HUES6 (cell line): ENCODE data around the gene IBTK.

Experiments used
- H3K27ac ChIP-seq: 2 replicates; pipeline ENCODE4 v1.7.0; 2013; ENCODE audit warnings: low read depth, mild to moderate bottlenecking, low read length, inconsistent platforms
- H3K27me3 ChIP-seq: 2 replicates; pipeline ENCODE4 v1.6.1; 2013; ENCODE audit warnings: low read length; ENCODE audit not compliant: control insufficient read depth, insufficient read depth
- H3K36me3 ChIP-seq: 2 replicates; pipeline ENCODE4 v1.6.1; 2013; ENCODE audit warnings: low read length; ENCODE audit not compliant: control insufficient read depth, insufficient read depth
- H3K4me1 ChIP-seq: 2 replicates; pipeline ENCODE4 v1.6.1; 2013; ENCODE audit warnings: low read length; ENCODE audit not compliant: control insufficient read depth, insufficient read depth
- H3K4me3 ChIP-seq: 2 replicates; pipeline ENCODE4 v1.5.1; 2013; ENCODE audit warnings: low read depth, low read length
- H3K9ac ChIP-seq: one replicate; pipeline ENCODE4 v1.6.1; 2013; ENCODE audit warnings: mild to moderate bottlenecking, low read length
- H3K9me3 ChIP-seq: 2 replicates; pipeline ENCODE4 v1.6.1; 2013; ENCODE audit warnings: low read depth, low read length; ENCODE audit not compliant: control insufficient read depth, insufficient read depth

Gene IBTK

GRCh38 chr6:82245376-82245775, 2.2 kb downstream of the IBTK start:
- no peak overlapping the region for H3K27ac ChIP-seq

GRCh38 chr6:82243884-82244283, 3.7 kb downstream of the IBTK start:
- peaks cover 22% of the 10 kb centered on the region for H3K36me3 ChIP-seq
- peaks cover 2% of the 10 kb centered on the region; the same call in 1 of the 2 replicates for H3K9me3 ChIP-seq
- no peak overlapping the region for H3K27ac ChIP-seq
- H3K4me1 ChIP-seq = peaks cover 9% of the 10 kb centered on the region
- no peak overlapping the region for H3K9ac ChIP-seq
- no peaks in the 10 kb centered on the region for H3K27me3 ChIP-seq
- no peak overlapping the region for H3K4me3 ChIP-seq

More at GRCh38 chr6:82245376-82245775, 2.2 kb downstream of the IBTK start:
- H3K4me3 ChIP-seq = no peak overlapping the region
- no peak overlapping the region for H3K9ac ChIP-seq
- peaks cover 11% of the 10 kb centered on the region for H3K36me3 ChIP-seq
- no peaks in the 10 kb centered on the region for H3K27me3 ChIP-seq
- H3K9me3 ChIP-seq = 0 out of 2 replicates have a peak, but pooled peaks cover 2% of the 10 kb centered on the region
- H3K4me1 ChIP-seq = peaks cover 9% of the 10 kb centered on the region

DNA sequence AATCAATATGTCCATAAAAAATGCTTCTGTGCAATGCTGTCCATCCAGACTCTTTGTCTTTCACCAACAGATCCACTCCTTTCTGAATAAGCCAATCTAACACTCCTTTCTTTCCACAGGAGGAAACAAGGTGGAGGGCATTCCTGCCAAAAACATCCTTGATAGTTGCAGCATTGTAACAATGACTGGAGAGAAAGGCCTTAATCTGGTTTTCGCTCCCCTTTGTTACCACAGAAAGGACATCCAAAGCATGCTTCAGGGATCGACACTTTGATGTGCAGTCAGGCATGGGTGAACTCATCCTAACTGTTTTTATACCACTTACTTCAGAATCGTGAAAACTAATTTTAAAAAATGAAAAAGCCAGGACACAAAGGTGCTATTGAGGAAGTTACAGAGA, 7.4 kb downstream of the IBTK start:
- H3K4me3 ChIP-seq = no peak overlapping the region
- peaks cover 43% of the 10 kb centered on the region for H3K36me3 ChIP-seq
- peaks cover 2% of the 10 kb centered on the region; the same call in 1 of the 2 replicates for H3K9me3 ChIP-seq
- H3K27me3 ChIP-seq = no peaks in the 10 kb centered on the region
- no peak overlapping the region for H3K9ac ChIP-seq
- H3K4me1 ChIP-seq = no peaks in the 10 kb centered on the region; the same call in 1 of the 2 replicates
- no peak overlapping the region for H3K27ac ChIP-seq

DNA sequence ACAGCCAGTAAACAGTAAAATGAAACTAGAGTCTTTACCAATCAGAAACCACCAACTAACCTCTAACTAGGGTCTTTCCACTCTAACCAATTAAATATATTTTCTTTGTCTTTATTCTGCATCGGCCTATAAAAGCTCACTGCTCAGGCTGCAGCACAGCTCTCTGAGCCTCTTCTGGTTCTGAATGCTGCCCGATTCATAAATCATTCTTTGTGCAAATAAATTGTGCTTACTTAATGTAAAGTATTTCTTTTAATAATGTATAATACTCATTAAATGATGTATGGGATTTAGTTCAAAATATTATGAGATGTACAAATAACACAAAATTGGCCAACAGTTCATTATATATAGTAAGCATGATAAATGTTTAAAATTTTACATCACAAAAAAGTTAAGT, 7.9 kb downstream of the IBTK start:
- no peaks in the 10 kb centered on the region; the same call in 1 of the 2 replicates for H3K4me1 ChIP-seq
- H3K4me3 ChIP-seq = no peak overlapping the region
- H3K36me3 ChIP-seq = peaks cover 44% of the 10 kb centered on the region
- no peak overlapping the region for H3K9ac ChIP-seq
- no peaks in the 10 kb centered on the region for H3K27me3 ChIP-seq
- no peak overlapping the region for H3K27ac ChIP-seq
- H3K9me3 ChIP-seq = peaks cover 2% of the 10 kb centered on the region; the same call in 1 of the 2 replicates

- Histone ChIP-seq H3K36me3 (peaks cover 47% of the 10 kb centered on the region), H3K9me3 (no peaks in the 10 kb centered on the region; the same call in 1 of the 2 replicates), H3K27ac (no peak overlapping the region), H3K9ac (no peak overlapping the region), H3K4me3 (no peak overlapping the region), H3K27me3 (no peaks in the 10 kb centered on the region), H3K4me1 (no peaks in the 10 kb centered on the region)
Observed at GRCh38 chr6:82237013-82237412, 10.5 kb downstream of the IBTK start.

DNA sequence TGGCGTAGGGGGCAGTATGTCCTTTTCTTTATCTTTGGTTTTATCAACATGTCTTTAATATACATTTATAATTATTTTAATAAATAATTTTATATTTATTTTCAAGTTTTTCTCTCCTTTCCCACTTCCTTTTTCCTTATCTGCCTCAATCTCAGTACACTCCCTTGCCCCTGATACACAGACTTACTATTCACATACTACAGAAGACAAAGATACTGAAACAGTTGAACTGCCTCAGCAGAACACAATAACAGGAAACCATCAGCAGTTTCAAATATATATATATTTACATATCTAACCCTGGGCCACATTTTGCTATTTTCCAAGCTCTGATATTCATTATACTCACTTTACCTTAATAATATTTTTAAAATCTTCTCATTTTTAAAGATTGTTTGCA, 19.8 kb downstream of the IBTK start:
- Histone ChIP-seq H3K27me3 (no peaks in the 10 kb centered on the region), H3K9ac (no peak overlapping the region), H3K4me3 (no peak overlapping the region), H3K9me3 (no peaks in the 10 kb centered on the region), H3K4me1 (no peaks in the 10 kb centered on the region), H3K27ac (no peak overlapping the region), H3K36me3 (peaks cover 74% of the 10 kb centered on the region)

DNA sequence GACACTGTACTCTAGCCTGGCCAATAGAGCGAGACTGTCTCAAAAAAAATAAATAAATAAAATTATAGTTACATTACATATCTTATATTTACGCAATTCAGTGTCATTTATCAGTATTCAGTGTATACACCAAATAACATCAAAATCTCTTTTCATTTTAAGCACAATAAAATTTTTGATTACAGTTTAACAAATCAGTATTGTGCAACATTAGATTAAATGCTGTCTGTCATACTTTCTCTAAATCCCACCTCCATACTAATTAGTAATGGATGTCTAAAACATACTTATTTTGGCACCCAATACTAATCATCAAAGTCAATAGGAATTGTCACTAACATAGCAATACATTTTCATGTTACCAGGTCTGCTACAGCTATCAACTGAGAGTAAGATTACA, 27.4 kb downstream of the IBTK start:
- Histone ChIP-seq H3K27ac (no peak overlapping the region), H3K9me3 (no peaks in the 10 kb centered on the region), H3K36me3 (peaks cover 84% of the 10 kb centered on the region), H3K4me3 (no peak overlapping the region), H3K9ac (no peak overlapping the region), H3K4me1 (no peaks in the 10 kb centered on the region), H3K27me3 (no peaks in the 10 kb centered on the region)

- Histone ChIP-seq H3K27me3 (no peaks in the 10 kb centered on the region), H3K4me3 (no peak overlapping the region), H3K9me3 (no peaks in the 10 kb centered on the region), H3K27ac (no peak overlapping the region), H3K4me1 (no peaks in the 10 kb centered on the region), H3K36me3 (peaks cover 85% of the 10 kb centered on the region), H3K9ac (no peak overlapping the region)
Observed at GRCh38 chr6:82217018-82217586, 30.4 kb downstream of the IBTK start.

DNA sequence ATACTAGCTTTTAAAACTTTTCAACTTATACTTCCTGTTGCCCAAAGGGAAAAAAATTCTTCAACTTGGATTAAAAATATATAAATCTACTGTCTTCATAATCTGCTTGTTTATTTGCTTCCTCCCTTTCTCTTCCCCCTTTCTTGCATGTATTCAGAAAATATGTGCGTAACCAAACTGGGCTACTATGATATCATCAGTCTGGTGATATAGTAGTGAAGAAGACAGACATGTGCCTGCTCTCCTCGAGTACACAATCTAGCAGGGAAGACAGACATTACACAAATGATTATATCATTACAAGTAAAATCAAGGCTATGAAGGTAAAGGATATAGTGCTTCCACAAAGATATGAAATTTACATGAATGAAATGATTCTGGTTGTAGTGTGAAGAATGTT, 31.0 kb downstream of the IBTK start:
- no peaks in the 10 kb centered on the region for H3K9me3 ChIP-seq
- H3K4me1 ChIP-seq = no peaks in the 10 kb centered on the region
- H3K9ac ChIP-seq = no peak overlapping the region
- H3K36me3 ChIP-seq = peaks cover 86% of the 10 kb centered on the region
- H3K27me3 ChIP-seq = no peaks in the 10 kb centered on the region
- H3K4me3 ChIP-seq = no peak overlapping the region
- no peak overlapping the region for H3K27ac ChIP-seq

GRCh38 chr6:82211326-82211725, 36.2 kb downstream of the IBTK start:
- Histone ChIP-seq H3K36me3 (peaks cover 73% of the 10 kb centered on the region), H3K9me3 (no peaks in the 10 kb centered on the region), H3K27me3 (no peaks in the 10 kb centered on the region), H3K4me1 (no peaks in the 10 kb centered on the region), H3K4me3 (no peak overlapping the region), H3K9ac (no peak overlapping the region), H3K27ac (no peak overlapping the region)

- H3K4me1 ChIP-seq = no peaks in the 10 kb centered on the region
- H3K4me3 ChIP-seq = no peak overlapping the region
- H3K9ac ChIP-seq = no peak overlapping the region
- H3K27ac ChIP-seq = no peak overlapping the region
- no peaks in the 10 kb centered on the region for H3K9me3 ChIP-seq
- H3K27me3 ChIP-seq = no peaks in the 10 kb centered on the region
- H3K36me3 ChIP-seq = peaks cover 70% of the 10 kb centered on the region
Observed at GRCh38 chr6:82208913-82209312, 38.6 kb downstream of the IBTK start.
